SU-DHL-6 (cell line): ENCODE results near the gene UNC45A.
"Not testable (repeated sequence)": the region's sequence is repeated elsewhere in the genome, so short reads cannot be mapped to it uniquely, and the experiment has no call there.

Experiments used
- EZH2phosphoT487 ChIP-seq: fragments of 200-600 bp; sonication (generic), shearing (Covaris generic); conservative IDR thresholded peaks from 2 replicates; pipeline ENCODE4 v1.6.1; 2018; ENCODE audit warnings: mild to moderate bottlenecking, antibody characterized with exemption, low read length, moderate library complexity, mixed read lengths
- TF ChIP-seq, protein P1 (sequence below): fragments of 200-600 bp; sonication (generic); IDR thresholded peaks from one replicate; pipeline ENCODE4 v1.5.1; 2017; ENCODE audit warnings: antibody characterized with exemption, mild to moderate bottlenecking, low read length, moderate library complexity; ENCODE audit not compliant: insufficient read depth, poor library complexity, severe bottlenecking

DNA sequence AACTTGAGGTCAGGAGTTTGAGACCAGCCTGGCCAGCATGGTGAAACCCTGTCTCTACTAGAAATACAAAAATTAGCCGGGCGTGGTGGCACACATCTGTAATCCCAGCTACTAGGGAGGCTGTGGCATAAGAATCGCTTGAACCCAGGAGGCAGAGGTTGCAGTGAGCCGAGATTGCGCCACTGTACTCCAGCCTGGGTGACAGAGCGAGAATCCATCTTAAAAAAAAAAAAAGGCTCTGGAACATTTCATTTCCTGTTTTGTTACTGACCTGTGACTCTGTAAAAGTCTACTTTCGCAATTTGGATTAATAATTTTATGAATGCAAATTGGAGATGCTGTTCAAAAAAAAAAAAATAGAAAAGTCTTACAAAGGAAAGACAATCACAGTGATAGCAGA is 7.0 kb upstream of the UNC45A start:
- TF ChIP-seq, protein P1, sequence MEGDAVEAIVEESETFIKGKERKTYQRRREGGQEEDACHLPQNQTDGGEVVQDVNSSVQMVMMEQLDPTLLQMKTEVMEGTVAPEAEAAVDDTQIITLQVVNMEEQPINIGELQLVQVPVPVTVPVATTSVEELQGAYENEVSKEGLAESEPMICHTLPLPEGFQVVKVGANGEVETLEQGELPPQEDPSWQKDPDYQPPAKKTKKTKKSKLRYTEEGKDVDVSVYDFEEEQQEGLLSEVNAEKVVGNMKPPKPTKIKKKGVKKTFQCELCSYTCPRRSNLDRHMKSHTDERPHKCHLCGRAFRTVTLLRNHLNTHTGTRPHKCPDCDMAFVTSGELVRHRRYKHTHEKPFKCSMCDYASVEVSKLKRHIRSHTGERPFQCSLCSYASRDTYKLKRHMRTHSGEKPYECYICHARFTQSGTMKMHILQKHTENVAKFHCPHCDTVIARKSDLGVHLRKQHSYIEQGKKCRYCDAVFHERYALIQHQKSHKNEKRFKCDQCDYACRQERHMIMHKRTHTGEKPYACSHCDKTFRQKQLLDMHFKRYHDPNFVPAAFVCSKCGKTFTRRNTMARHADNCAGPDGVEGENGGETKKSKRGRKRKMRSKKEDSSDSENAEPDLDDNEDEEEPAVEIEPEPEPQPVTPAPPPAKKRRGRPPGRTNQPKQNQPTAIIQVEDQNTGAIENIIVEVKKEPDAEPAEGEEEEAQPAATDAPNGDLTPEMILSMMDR: not testable (repeated sequence)
- TF ChIP-seq EZH2phosphoT487: not testable (repeated sequence)
